HG03469 (cell line): ENCODE results near the gene DUSP16.

Experiments
- ATAC-seq: cut with Tn5 transposase; IDR thresholded peaks from one replicate; pipeline ENCODE4 v1.9.1; 2021; ENCODE audit warnings: mild to moderate bottlenecking, moderate library complexity, moderate number of reproducible peaks; ENCODE audit not compliant: unreplicated experiment

Gene DUSP16

GRCh38 chr12:12550277-12550676 lies 12.4 kb downstream of the DUSP16 start:
- no peak for ATAC-seq

- ATAC-seq, result no peak
Measured at GRCh38 chr12:12549426-12549825, 13.2 kb downstream of the DUSP16 start.

- no peak for ATAC-seq
Measured at GRCh38 chr12:12548713-12549112, 13.9 kb downstream of the DUSP16 start.

GRCh38 chr12:12546314-12546772 lies 16.3 kb downstream of the DUSP16 start:
- ATAC-seq, result no peak

GRCh38 chr12:12543959-12544358 lies 18.7 kb downstream of the DUSP16 start:
- ATAC-seq, result no peak

- ATAC-seq, result no peak
Measured at GRCh38 chr12:12542964-12543363, 19.7 kb downstream of the DUSP16 start.

- no peak for ATAC-seq
Measured at GRCh38 chr12:12542286-12542685, 20.4 kb downstream of the DUSP16 start.

GRCh38 chr12:12541782-12542181 lies 20.9 kb downstream of the DUSP16 start:
- no peak for ATAC-seq

GRCh38 chr12:12540261-12541013 lies 22.2 kb downstream of the DUSP16 start:
- ATAC-seq, result no peak

GRCh38 chr12:12539028-12539810 lies 23.4 kb downstream of the DUSP16 start:
- no peak for ATAC-seq

- no peak for ATAC-seq
Measured at GRCh38 chr12:12538535-12538934, 24.1 kb downstream of the DUSP16 start.

GRCh38 chr12:12537421-12537820 lies 25.2 kb downstream of the DUSP16 start:
- no peak for ATAC-seq

- no peak for ATAC-seq
Measured at GRCh38 chr12:12534975-12535374, 27.7 kb downstream of the DUSP16 start.

GRCh38 chr12:12534166-12534866 lies 28.3 kb downstream of the DUSP16 start:
- no peak for ATAC-seq

- ATAC-seq, result no peak
Measured at GRCh38 chr12:12533238-12533829, 29.3 kb downstream of the DUSP16 start.

- ATAC-seq, result no peak
Measured at GRCh38 chr12:12531194-12531593, 31.5 kb downstream of the DUSP16 start.

GRCh38 chr12:12529783-12530421 lies 32.8 kb downstream of the DUSP16 start:
- ATAC-seq, result no peak

- no peak for ATAC-seq
Measured at GRCh38 chr12:12528361-12529270, 34.0 kb downstream of the DUSP16 start.

GRCh38 chr12:12527820-12528296 lies 34.8 kb downstream of the DUSP16 start:
- no peak for ATAC-seq
